Activated CD4-positive, alpha-beta T cell treated with anti-CD3 and anti-CD28 coated beads for 36 hours (primary cell): ENCODE data around the gene PEX19. TPM values are rescaled to one million over a fixed set of nuclear protein-coding genes. Genes with fewer than 3 reads are reported as not detected.

Source experiments
- ATAC-seq: fragments of 200-7000 bp; cut with Tn5 transposase; one replicate; pipeline ENCODE4 v1.10.0; 2021; ENCODE audit warnings: mild to moderate bottlenecking, moderate library complexity
- CTCF ChIA-PET: fragments of 350-600 bp; sonication (Branson Sonifier 250); formaldehyde crosslinking; loops from one replicate; lab custom pipeline; 2021; ENCODE audit warnings: antibody characterized with exemption; lab: Charles Lee
- POLR2A ChIA-PET: fragments of 350-600 bp; sonication (Branson Sonifier 250); formaldehyde crosslinking; loops from one replicate; lab custom pipeline; 2021; ENCODE audit warnings: antibody characterized with exemption, inconsistent platforms; lab: Charles Lee
- DNase-seq: peaks from one replicate; pipeline ENCODE4 v3.0.0-alpha.2; 2020
- H3K27ac Mint-ChIP-seq: one replicate; pipeline ENCODE4 v1.8.0; 2021; ENCODE audit warnings: mixed read lengths
- H3K27me3 Mint-ChIP-seq: one replicate; pipeline ENCODE4 v1.8.0; 2021; ENCODE audit warnings: mixed read lengths
- H3K36me3 Mint-ChIP-seq: one replicate; pipeline ENCODE4 v1.8.0; 2021; ENCODE audit warnings: low read depth, mixed read lengths
- H3K4me1 Mint-ChIP-seq: one replicate; pipeline ENCODE4 v1.8.0; 2021; ENCODE audit warnings: mixed read lengths
- H3K4me3 Mint-ChIP-seq: one replicate; pipeline ENCODE4 v1.8.0; 2021; ENCODE audit warnings: mild to moderate bottlenecking, moderate library complexity, mixed read lengths
- H3K9me3 Mint-ChIP-seq: one replicate; pipeline ENCODE4 v1.8.0; 2021; ENCODE audit warnings: low read depth, mixed read lengths
- intact Hi-C, 2 experiments: fragments of 100-400 bp; cut with DNase I in 1 of 2; cut with micrococcal nuclease in 1 of 2; formaldehyde crosslinking; loops; one replicate each; pipeline versions ENCODE4 v1.14.2 to v1.15.1; 2022 to 2024; cut with DNase I, micrococcal nuclease
- total RNA-seq, 2 experiments: library from RNA; stranded (reverse); gene quantifications; one replicate each; pipeline ENCODE4 v1.2.3, GENCODE V29; 2021

PEX19 gene
- total RNA-seq, 2 experiments from 2014 or later = 49.2 to 55.8 TPM

GRCh38 chr1:160258177-160258798 lies 26.6 kb downstream of the PEX19 start:
- peaks cover 47% of the 10 kb centered on the region for H3K4me1 Mint-ChIP-seq

GRCh38 chr1:160257411-160258015 lies 27.4 kb downstream of the PEX19 start:
- Mint-ChIP-seq H3K27me3 (no peaks in the 10 kb centered on the region), H3K4me3 (no peak overlapping the region), H3K36me3 (peaks cover 26% of the 10 kb centered on the region), H3K27ac (no peak overlapping the region), H3K9me3 (no peaks in the 10 kb centered on the region), H3K4me1 (peaks cover 44% of the 10 kb centered on the region)
- ChIA-PET POLR2A (interaction anchor here (0.6 kb wide), 3 partner anchors 27 to 346 kb away, joined by 3 to 8 read pairs (median 6); no protein-coding TSS in a partner anchor), CTCF (interaction anchor here (0.8 to 1.6 kb wide), 6 partner anchors 15 to 179 kb away, joined by 3 to 6 read pairs (median 4); no protein-coding TSS in a partner anchor)
- ATAC-seq (no peak), DNase-seq (no peak)
- intact Hi-C loops = no loop called here

More at GRCh38 chr1:160258177-160258798, 26.6 kb downstream of the PEX19 start:
- intact Hi-C loops = no loop called here
- CTCF ChIA-PET = interaction anchor here (0.7 to 1.0 kb wide), 3 partner anchors 15 to 157 kb away, joined by 3 read pairs; no protein-coding TSS in a partner anchor
- H3K4me3 Mint-ChIP-seq = no peak overlapping the region
- H3K27ac Mint-ChIP-seq = no peak overlapping the region
- H3K9me3 Mint-ChIP-seq = no peaks in the 10 kb centered on the region
- H3K36me3 Mint-ChIP-seq = peaks cover 21% of the 10 kb centered on the region
- no peak for ATAC-seq
- H3K27me3 Mint-ChIP-seq = no peaks in the 10 kb centered on the region
- DNase-seq = no peak
- POLR2A ChIA-PET = no interaction called here

DNA sequence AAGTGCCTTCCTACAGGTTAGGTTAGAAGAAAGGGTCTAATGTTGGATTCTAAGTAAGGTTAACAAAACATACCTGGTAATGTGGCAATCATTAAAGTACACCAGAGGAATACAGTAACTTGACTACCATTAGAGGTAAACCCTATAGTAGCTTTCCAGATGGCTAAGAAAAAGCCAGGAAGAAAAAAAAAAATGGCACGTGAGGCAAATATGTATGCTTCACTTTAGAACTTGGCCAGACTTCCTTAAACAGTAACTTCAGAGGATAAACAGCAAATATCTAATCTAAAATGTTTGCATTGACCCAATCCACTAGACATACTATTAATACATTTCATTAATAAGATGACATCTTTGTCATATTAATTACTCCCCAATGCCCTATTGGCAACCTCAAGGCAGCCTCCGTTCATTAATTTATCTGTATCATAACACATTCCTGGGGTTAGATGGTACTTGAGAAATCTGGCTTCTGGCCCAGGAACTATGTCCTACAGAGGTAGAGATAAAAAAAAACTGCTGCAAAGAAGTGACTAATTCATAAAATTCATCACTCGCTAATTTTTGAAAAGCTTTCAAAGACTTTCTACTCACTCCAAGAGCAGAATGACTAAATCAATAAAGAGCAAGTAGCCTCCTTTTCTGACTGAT lies 28.4 kb downstream of the PEX19 start:
- Mint-ChIP-seq H3K27me3 (no peaks in the 10 kb centered on the region), H3K9me3 (no peaks in the 10 kb centered on the region), H3K4me3 (no peak overlapping the region), H3K36me3 (peaks cover 28% of the 10 kb centered on the region), H3K4me1 (peaks cover 48% of the 10 kb centered on the region), H3K27ac (peak overlapping the region; percentile 58)
- intact Hi-C loops = no loop called here
- peak; percentile 40 for ATAC-seq
- CTCF ChIA-PET = interaction anchor here (0.8 to 1.6 kb wide), 5 partner anchors 34 to 178 kb away, joined by 3 to 6 read pairs (median 4); no protein-coding TSS in a partner anchor
- POLR2A ChIA-PET = interaction anchor here (0.6 kb wide), 2 partner anchors 26 to 345 kb away, joined by 3 to 8 read pairs; no protein-coding TSS in a partner anchor
- no peak for DNase-seq

- Mint-ChIP-seq H3K4me3 (no peak overlapping the region), H3K36me3 (peaks cover 30% of the 10 kb centered on the region), H3K27ac (no peak overlapping the region), H3K4me1 (peaks cover 46% of the 10 kb centered on the region), H3K27me3 (no peaks in the 10 kb centered on the region), H3K9me3 (no peaks in the 10 kb centered on the region)
- ATAC-seq (no peak), DNase-seq (no peak)
- intact Hi-C loops = no loop called here
- CTCF ChIA-PET = interaction anchor here (0.9 kb wide), 1 partner anchor 52 kb away, joined by 3 read pairs; no protein-coding TSS in a partner anchor
- POLR2A ChIA-PET = no interaction called here
Observed at GRCh38 chr1:160255781-160256300, 29.1 kb downstream of the PEX19 start.

GRCh38 chr1:160251687-160252526 lies 33.0 kb downstream of the PEX19 start:
- POLR2A ChIA-PET = interaction anchor here (0.6 to 1.3 kb wide), 3 partner anchors 11 to 40 kb away, joined by 4 to 6 read pairs (median 4); partner anchors contain the start of gene DCAF8
- H3K36me3 Mint-ChIP-seq = peaks cover 21% of the 10 kb centered on the region
- H3K9me3 Mint-ChIP-seq = no peaks in the 10 kb centered on the region
- no peak overlapping the region for H3K27ac Mint-ChIP-seq
- intact Hi-C loops = loop anchor here (1.0 kb wide), 2 partner anchors 59 to 152 kb away; no protein-coding TSS in a partner anchor
- no peak overlapping the region for H3K4me3 Mint-ChIP-seq
- H3K27me3 Mint-ChIP-seq = no peaks in the 10 kb centered on the region
- ATAC-seq = peak; percentile 93
- peak; percentile 74 for DNase-seq
- CTCF ChIA-PET = interaction anchor here (0.7 to 2.8 kb wide), 54 partner anchors 9 to 355 kb away, joined by 3 to 39 read pairs (median 5); partner anchors contain the start of genes CASQ1, DCAF8, IGSF8 and PEX19
- peaks cover 14% of the 10 kb centered on the region for H3K4me1 Mint-ChIP-seq

DNA sequence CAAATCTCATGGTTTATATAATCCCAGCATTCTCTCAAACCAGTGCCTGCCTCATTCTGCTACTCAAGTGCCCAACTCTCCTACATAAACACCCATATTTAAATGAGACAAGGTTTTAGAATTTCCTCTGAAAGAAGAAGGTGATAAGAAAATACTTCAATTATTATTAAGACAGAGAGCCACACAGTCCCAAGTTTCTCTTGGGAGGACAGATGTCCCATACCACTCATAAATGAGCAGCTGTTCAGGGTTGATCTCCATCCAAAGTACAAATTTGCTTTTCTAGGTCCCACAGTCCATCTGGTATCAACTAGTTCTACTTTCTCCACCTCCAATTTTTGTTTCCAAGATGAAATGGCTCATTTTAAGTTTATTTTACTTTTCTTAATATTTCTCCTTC lies 33.9 kb downstream of the PEX19 start:
- ATAC-seq (no peak), DNase-seq (no peak)
- H3K27me3 Mint-ChIP-seq = no peaks in the 10 kb centered on the region
- POLR2A ChIA-PET = no interaction called here
- no peak overlapping the region for H3K27ac Mint-ChIP-seq
- CTCF ChIA-PET = interaction anchor here (0.7 to 2.8 kb wide), 15 partner anchors 8 to 165 kb away, joined by 3 to 39 read pairs (median 6); partner anchors contain the start of gene DCAF8
- no peaks in the 10 kb centered on the region for H3K9me3 Mint-ChIP-seq
- peaks cover 9% of the 10 kb centered on the region for H3K4me1 Mint-ChIP-seq
- intact Hi-C loops = no loop called here
- peaks cover 20% of the 10 kb centered on the region for H3K36me3 Mint-ChIP-seq
- no peak overlapping the region for H3K4me3 Mint-ChIP-seq

- DNase-seq (no peak), ATAC-seq (no peak)
- Mint-ChIP-seq H3K4me3 (no peak overlapping the region), H3K9me3 (no peaks in the 10 kb centered on the region), H3K27ac (peak overlapping the region; percentile 42), H3K36me3 (peaks cover 19% of the 10 kb centered on the region), H3K4me1 (peaks cover 11% of the 10 kb centered on the region), H3K27me3 (no peaks in the 10 kb centered on the region)
- intact Hi-C loops = no loop called here
- CTCF ChIA-PET = interaction anchor here (0.8 to 3.0 kb wide), 4 partner anchors 20 to 590 kb away, joined by 3 to 12 read pairs (median 4); no protein-coding TSS in a partner anchor
- POLR2A ChIA-PET = no interaction called here
Observed at GRCh38 chr1:160247053-160247452, 37.9 kb downstream of the PEX19 start.

DNA sequence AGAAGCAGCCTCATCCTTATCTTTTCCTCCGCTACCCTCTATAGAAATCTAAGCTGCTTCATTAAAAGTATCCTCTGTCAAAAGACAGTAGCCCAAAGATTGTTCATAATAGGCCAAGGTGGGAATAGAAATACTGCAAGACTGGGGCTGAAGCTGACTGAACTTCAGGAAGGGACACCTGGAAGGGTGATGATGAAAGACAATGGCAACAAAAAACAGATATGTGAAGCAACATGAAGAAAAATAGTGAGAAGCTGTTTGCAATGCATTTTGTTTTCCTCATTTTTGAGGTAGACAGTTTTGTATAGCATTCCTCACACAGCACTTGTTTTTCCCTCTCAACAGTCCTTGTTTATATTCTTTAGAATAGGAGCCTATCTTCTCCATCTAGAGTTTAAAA lies 39.5 kb downstream of the PEX19 start:
- no peak overlapping the region for H3K27ac Mint-ChIP-seq
- CTCF ChIA-PET = interaction anchor here (1.2 to 1.5 kb wide), 3 partner anchors 47 to 362 kb away, joined by 3 to 7 read pairs (median 4); no protein-coding TSS in a partner anchor
- no peak for ATAC-seq
- POLR2A ChIA-PET = no interaction called here
- peaks cover 8% of the 10 kb centered on the region for H3K4me1 Mint-ChIP-seq
- no peak overlapping the region for H3K4me3 Mint-ChIP-seq
- H3K36me3 Mint-ChIP-seq = peaks cover 16% of the 10 kb centered on the region
- no peaks in the 10 kb centered on the region for H3K27me3 Mint-ChIP-seq
- no peak for DNase-seq
- no peaks in the 10 kb centered on the region for H3K9me3 Mint-ChIP-seq
- intact Hi-C loops = no loop called here

- H3K27me3 Mint-ChIP-seq = no peaks in the 10 kb centered on the region
- CTCF ChIA-PET = interaction anchor here (0.6 to 1.5 kb wide), 5 partner anchors 48 to 414 kb away, joined by 3 to 7 read pairs (median 3); no protein-coding TSS in a partner anchor
- no peaks in the 10 kb centered on the region for H3K9me3 Mint-ChIP-seq
- no peak overlapping the region for H3K27ac Mint-ChIP-seq
- H3K4me3 Mint-ChIP-seq = no peak overlapping the region
- POLR2A ChIA-PET = no interaction called here
- H3K36me3 Mint-ChIP-seq = peaks cover 23% of the 10 kb centered on the region
- intact Hi-C loops = no loop called here
- no peak for ATAC-seq
- no peak for DNase-seq
- H3K4me1 Mint-ChIP-seq = peaks cover 8% of the 10 kb centered on the region
Observed at GRCh38 chr1:160244209-160244608, 40.7 kb downstream of the PEX19 start.

DNA sequence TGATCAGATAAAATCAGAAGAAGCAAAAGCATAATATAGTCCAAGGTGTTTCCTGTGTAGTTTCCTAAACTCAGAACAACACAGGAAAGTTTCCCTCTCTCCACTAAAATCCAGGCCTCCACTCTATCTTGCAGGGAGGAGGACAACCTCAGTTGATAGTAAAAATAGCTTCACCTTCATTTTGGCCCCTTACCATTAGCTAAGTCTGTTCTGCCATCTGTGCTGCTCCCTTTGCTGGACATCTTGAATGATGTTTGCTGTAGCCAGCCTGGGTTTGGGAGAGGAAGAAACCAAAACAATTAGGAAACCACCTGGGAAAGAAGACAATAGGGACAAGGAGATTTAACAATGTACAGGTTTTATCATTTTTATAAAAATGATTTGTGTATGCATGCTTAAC lies 41.2 kb downstream of the PEX19 start:
- POLR2A ChIA-PET = no interaction called here
- intact Hi-C loops = no loop called here
- H3K4me3 Mint-ChIP-seq = no peak overlapping the region
- CTCF ChIA-PET = interaction anchor here (0.6 to 1.4 kb wide), 7 partner anchors 8 to 413 kb away, joined by 3 to 10 read pairs (median 3); no protein-coding TSS in a partner anchor
- no peak for DNase-seq
- no peak overlapping the region for H3K27ac Mint-ChIP-seq
- no peaks in the 10 kb centered on the region for H3K27me3 Mint-ChIP-seq
- peaks cover 8% of the 10 kb centered on the region for H3K4me1 Mint-ChIP-seq
- no peaks in the 10 kb centered on the region for H3K9me3 Mint-ChIP-seq
- ATAC-seq = no peak
- peaks cover 25% of the 10 kb centered on the region for H3K36me3 Mint-ChIP-seq
